ENCODE data around the gene MBNL3.

- TF ChIP-seq, protein P1, sequence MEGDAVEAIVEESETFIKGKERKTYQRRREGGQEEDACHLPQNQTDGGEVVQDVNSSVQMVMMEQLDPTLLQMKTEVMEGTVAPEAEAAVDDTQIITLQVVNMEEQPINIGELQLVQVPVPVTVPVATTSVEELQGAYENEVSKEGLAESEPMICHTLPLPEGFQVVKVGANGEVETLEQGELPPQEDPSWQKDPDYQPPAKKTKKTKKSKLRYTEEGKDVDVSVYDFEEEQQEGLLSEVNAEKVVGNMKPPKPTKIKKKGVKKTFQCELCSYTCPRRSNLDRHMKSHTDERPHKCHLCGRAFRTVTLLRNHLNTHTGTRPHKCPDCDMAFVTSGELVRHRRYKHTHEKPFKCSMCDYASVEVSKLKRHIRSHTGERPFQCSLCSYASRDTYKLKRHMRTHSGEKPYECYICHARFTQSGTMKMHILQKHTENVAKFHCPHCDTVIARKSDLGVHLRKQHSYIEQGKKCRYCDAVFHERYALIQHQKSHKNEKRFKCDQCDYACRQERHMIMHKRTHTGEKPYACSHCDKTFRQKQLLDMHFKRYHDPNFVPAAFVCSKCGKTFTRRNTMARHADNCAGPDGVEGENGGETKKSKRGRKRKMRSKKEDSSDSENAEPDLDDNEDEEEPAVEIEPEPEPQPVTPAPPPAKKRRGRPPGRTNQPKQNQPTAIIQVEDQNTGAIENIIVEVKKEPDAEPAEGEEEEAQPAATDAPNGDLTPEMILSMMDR (IDR thresholded peaks at IDR 0.05): no peak
- TF ChIP-seq POLR2A (IDR thresholded peaks at IDR 0.05): no peak
These were observed 21.8 kb downstream of the MBNL3 start for GRCh38 chrX:132467026-132467425.
